Progenitor cell of endocrine pancreas (in vitro differentiated cells): ENCODE results near the gene SRCIN1. TPM values are rescaled to one million over a fixed set of nuclear protein-coding genes. Genes with fewer than 3 reads are reported as not detected.
A peak's percentile ranks its signal among the peaks of the same experiment; 100 is the strongest.

Source experiments
- DNase-seq: peaks from one replicate; pipeline ENCODE4 v3.0.0; 2021; ENCODE audit warnings: low spot score; ENCODE audit not compliant: unreplicated experiment
- H3K27ac Mint-ChIP-seq: 2 replicates; pipeline ENCODE4 v1.8.0; 2021; ENCODE audit warnings: mild to moderate bottlenecking, moderate library complexity, mixed read lengths
- H3K27me3 Mint-ChIP-seq: 2 replicates; pipeline ENCODE4 v1.8.0; 2021; ENCODE audit warnings: mixed read lengths
- H3K36me3 Mint-ChIP-seq: 2 replicates; pipeline ENCODE4 v1.8.0; 2022; ENCODE audit warnings: mixed read lengths; ENCODE audit not compliant: insufficient read depth
- H3K4me1 Mint-ChIP-seq: 2 replicates; pipeline ENCODE4 v1.8.0; 2021; ENCODE audit warnings: low read depth, mixed read lengths
- H3K4me3 Mint-ChIP-seq: 2 replicates; pipeline ENCODE4 v1.8.0; 2021; ENCODE audit warnings: low read depth, mild to moderate bottlenecking, moderate library complexity, mixed read lengths
- H3K9me3 Mint-ChIP-seq: 2 replicates; pipeline ENCODE4 v1.8.0; 2021; ENCODE audit warnings: low read depth, mixed read lengths
- CTCF ChIP-seq: fragments of 200-600 bp; sonication (generic); IDR thresholded peaks from one replicate; pipeline ENCODE4 v1.5.0; 2021; ENCODE audit warnings: antibody characterized with exemption, mild to moderate bottlenecking; ENCODE audit not compliant: unreplicated experiment
- total RNA-seq: library from RNA; stranded (reverse); gene quantifications from 2 replicates; pipeline ENCODE4 v1.2.1, GENCODE V29; 2021

Gene SRCIN1
- total RNA-seq, 1 donor from 2014 or later, result 13.8 TPM

- no peak for TF ChIP-seq CTCF
- Mint-ChIP-seq H3K27ac (no peak overlapping the region), H3K27me3 (peaks cover 84% of the 10 kb centered on the region), H3K36me3 (no peaks in the 10 kb centered on the region), H3K4me1 (no peaks in the 10 kb centered on the region), H3K4me3 (no peak overlapping the region), H3K9me3 (no peaks in the 10 kb centered on the region)
- DNase-seq, result no peak
These were observed 28.5 kb downstream of the SRCIN1 start for GRCh38 chr17:38577244-38577643.

- H3K4me3 Mint-ChIP-seq, result no peak overlapping the region
- H3K27me3 Mint-ChIP-seq, result peaks cover 87% of the 10 kb centered on the region
- H3K36me3 Mint-ChIP-seq, result no peaks in the 10 kb centered on the region
- DNase-seq, result no peak
- H3K27ac Mint-ChIP-seq, result no peak overlapping the region
- peaks cover 3% of the 10 kb centered on the region for H3K4me1 Mint-ChIP-seq
- H3K9me3 Mint-ChIP-seq, result no peaks in the 10 kb centered on the region
- no peak for TF ChIP-seq CTCF
These were observed 30.0 kb downstream of the SRCIN1 start for GRCh38 chr17:38575781-38576180.

GRCh38 chr17:38574712-38575111 lies 31.0 kb downstream of the SRCIN1 start:
- peaks cover 87% of the 10 kb centered on the region for H3K27me3 Mint-ChIP-seq
- peaks cover 3% of the 10 kb centered on the region for H3K4me1 Mint-ChIP-seq
- no peaks in the 10 kb centered on the region for H3K36me3 Mint-ChIP-seq

GRCh38 chr17:38572669-38573365 lies 32.9 kb downstream of the SRCIN1 start:
- Mint-ChIP-seq H3K4me1 (peaks cover 3% of the 10 kb centered on the region), H3K36me3 (no peaks in the 10 kb centered on the region), H3K27me3 (peaks cover 89% of the 10 kb centered on the region), H3K27ac (peak overlapping the region; percentile 19), H3K4me3 (peak overlapping the region; percentile 60), H3K9me3 (no peaks in the 10 kb centered on the region)
- no peak for TF ChIP-seq CTCF
- peak; percentile 51 for DNase-seq

More at GRCh38 chr17:38574712-38575111, 31.0 kb downstream of the SRCIN1 start:
- Mint-ChIP-seq H3K9me3 (no peaks in the 10 kb centered on the region), H3K27ac (no peak overlapping the region), H3K4me3 (no peak overlapping the region)
- no peak for DNase-seq
- no peak for TF ChIP-seq CTCF

- no peaks in the 10 kb centered on the region for H3K36me3 Mint-ChIP-seq
- H3K27ac Mint-ChIP-seq, result peak overlapping the region; percentile 77
- peaks cover 89% of the 10 kb centered on the region for H3K27me3 Mint-ChIP-seq
- no peaks in the 10 kb centered on the region for H3K9me3 Mint-ChIP-seq
- peak overlapping the region; percentile 68 for H3K4me3 Mint-ChIP-seq
- TF ChIP-seq CTCF, result no peak
- DNase-seq, result no peak
- peaks cover 3% of the 10 kb centered on the region for H3K4me1 Mint-ChIP-seq
These were observed 33.7 kb downstream of the SRCIN1 start for GRCh38 chr17:38571833-38572668.
